GM10266 (cell line): Measurements from ENCODE around the gene VSIR.

Experiments used
- DNase-seq: peaks from one replicate; pipeline ENCODE4 v3.0.0; 2012; ENCODE audit errors: extremely low spot score
- TF ChIP-seq, protein P1 (sequence below): IDR thresholded peaks from 2 replicates; pipeline ENCODE4 v1.5.1; 2012; ENCODE audit warnings: mild to moderate bottlenecking, low read depth; ENCODE audit not compliant: control insufficient read depth, insufficient read depth; ENCODE audit errors: missing control alignments

The VSIR gene

DNA sequence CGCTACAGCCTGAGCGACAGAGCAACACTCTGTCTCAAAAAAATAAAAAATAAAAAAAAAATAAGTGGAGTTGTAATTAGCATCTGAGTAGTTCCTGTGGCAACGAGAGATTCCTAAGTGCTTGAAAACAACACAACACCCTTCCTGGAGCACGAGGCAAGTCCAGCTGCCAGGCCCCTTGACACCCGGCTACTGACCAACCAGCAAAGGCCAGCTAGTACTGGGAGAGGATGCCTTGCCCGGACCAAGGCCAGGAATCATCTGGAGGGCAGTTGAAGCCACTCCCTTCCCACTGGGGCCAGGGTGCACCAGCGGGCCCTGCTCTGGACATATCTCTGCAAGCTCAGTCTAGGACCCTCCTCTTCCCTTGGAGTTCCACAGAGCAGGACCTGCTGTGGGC lies 54.3 kb downstream of the VSIR start:
- DNase-seq, result no peak

DNA sequence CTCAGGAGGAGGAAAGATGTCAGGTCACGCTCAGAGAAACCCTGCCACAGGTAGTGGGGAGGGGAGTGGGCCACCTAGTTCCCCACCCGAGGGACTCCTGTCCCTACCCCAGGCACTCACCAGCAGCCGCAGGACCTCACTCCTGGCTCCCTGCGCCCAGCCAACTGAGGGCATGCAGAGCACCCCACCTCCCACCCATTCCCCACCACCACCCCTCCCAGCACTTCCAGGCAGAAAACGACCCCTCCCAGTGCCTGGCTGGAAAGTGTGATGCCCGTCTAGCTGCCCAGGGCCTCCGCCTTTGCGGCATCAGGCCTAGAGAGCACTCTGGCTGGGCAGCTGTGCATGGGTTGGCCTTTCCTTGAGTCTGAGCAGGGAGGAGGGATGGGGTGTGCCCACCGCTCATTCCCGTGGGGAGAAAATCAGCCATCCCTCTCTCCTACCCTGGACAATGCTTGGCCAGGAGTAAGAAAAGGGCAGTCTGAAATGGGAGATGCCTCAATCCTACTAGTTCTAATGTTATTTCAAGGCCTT lies 55.1 kb downstream of the VSIR start:
- TF ChIP-seq, protein P1, sequence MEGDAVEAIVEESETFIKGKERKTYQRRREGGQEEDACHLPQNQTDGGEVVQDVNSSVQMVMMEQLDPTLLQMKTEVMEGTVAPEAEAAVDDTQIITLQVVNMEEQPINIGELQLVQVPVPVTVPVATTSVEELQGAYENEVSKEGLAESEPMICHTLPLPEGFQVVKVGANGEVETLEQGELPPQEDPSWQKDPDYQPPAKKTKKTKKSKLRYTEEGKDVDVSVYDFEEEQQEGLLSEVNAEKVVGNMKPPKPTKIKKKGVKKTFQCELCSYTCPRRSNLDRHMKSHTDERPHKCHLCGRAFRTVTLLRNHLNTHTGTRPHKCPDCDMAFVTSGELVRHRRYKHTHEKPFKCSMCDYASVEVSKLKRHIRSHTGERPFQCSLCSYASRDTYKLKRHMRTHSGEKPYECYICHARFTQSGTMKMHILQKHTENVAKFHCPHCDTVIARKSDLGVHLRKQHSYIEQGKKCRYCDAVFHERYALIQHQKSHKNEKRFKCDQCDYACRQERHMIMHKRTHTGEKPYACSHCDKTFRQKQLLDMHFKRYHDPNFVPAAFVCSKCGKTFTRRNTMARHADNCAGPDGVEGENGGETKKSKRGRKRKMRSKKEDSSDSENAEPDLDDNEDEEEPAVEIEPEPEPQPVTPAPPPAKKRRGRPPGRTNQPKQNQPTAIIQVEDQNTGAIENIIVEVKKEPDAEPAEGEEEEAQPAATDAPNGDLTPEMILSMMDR, result no peak
- no peak for DNase-seq

More for the DNA sequence above, 54.3 kb downstream of the VSIR start:
- TF ChIP-seq, protein P1, result no peak

DNA sequence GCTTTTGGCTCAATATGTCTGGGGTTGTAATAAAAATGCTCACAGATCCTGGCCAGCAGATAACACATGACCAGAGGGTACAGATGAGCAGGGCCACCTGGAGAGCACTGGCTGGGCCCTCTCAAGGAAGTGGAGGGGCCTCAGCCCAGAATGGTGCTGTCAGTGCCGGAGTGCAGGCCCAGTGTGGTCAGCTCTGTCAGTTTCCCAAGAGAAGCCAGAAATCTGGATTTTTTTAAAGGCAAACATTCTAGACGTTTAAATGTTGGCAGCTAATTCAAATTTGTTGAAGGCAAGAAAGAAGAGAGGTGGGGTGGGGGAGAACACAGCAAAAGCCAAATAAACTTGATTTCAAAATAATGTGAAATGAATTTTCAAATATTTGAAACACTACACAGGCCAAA lies 55.8 kb downstream of the VSIR start:
- TF ChIP-seq, protein P1, result no peak
- DNase-seq, result no peak

DNA sequence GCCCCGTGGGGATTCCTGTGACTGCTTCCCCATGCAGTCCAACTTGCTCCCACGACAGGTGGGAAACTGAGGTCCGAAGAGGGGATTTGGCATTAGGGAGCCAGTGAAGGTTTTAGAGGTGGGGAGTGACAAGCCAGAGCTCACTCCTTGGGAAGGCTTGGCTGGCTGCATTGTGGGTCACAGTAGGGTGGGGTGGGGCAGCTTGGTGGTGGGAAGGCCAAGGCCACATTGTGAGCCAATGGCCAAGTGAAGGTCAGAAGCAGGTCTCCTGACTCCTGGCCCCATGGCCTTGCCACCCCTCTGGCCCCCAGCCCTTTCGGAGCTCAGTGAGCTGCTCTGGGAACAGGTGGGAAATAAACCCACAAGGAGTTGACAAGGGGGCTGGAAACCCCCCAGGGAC lies 56.3 kb downstream of the VSIR start:
- TF ChIP-seq, protein P1, result no peak
- DNase-seq, result no peak

DNA sequence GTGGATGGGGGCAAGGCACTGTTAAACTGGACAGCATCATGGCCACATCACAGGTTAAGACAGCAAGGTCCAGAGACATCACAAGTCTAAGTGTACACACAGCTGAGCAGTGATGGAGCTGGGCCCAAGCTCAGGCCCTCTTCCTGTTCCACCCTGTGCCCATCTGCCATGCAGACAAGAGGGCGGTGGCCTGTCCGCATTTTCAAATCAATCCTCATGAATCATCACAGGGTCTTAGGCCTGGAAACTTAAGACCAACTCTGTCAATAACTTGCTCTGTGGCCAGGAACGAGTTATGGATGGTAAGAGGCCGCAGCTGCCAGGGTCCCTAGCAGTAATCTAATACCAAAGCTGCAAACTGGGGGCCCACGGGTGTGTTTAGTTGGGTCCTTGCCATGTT lies 56.9 kb downstream of the VSIR start:
- DNase-seq, result no peak
- TF ChIP-seq, protein P1, result no peak

DNA sequence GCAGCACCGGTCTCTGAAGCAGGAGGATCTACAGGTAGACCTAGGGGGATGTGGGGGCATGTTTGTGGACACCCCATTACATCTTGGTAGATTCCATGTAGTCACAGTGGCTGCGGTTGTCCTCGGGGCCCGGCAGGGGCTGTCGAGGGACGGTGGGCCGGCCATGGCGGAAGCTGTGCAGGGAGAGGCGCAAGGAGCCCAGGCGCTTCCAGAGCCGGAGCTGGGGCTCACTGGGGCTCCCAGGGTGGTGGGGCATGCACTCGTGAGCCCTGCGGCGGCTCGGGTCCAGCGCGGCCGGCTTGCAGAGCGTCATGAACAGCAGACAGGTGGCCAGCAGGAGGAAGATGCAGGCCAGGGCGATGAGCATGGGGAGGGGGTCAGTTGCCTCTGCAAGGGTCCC lies 57.5 kb downstream of the VSIR start:
- TF ChIP-seq, protein P1, result no peak
- no peak for DNase-seq

DNA sequence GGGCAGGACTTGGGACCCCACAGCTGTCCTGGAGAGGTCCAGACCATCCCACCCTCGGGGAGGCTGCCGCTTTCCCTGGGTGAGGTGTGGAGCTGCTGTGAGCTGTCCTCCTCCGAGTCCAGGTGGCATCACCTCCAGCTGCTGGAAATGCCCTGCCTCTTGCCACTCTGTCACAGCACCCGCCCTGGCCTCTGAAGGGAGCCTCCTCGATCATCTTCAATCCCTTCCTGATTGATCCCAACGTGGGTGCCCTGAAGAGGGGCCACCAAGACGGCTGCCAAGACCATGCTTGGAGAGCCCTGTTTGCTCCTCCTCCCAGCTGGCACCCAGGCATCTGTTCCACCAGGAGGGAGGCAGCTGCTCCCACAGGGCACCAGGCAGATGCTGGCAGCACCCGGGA lies 58.3 kb downstream of the VSIR start:
- DNase-seq, result no peak
- TF ChIP-seq, protein P1, result no peak
